PC-3 (cell line): ENCODE measurements around the gene NUPR1. TPM values are rescaled to one million over a fixed set of nuclear protein-coding genes. Genes with fewer than 3 reads are reported as not detected.

Source experiments
- ATAC-seq: fragments of 200-7000 bp; cut with Tn5 transposase; 2 replicates; pipeline ENCODE4 v1.9.1; 2020; ENCODE audit warnings: mild to moderate bottlenecking, moderate library complexity
- BruUV-seq: library from RNA; stranded (reverse); fragments of 400-500 nt; replicated peaks from 2 replicates; lab custom pipeline; 2021; lab: Mats Ljungman, UMichigan
- CTCF ChIA-PET: fragments of 300-600 bp; sonication (Branson Sonifier 250); formaldehyde crosslinking; loops from one replicate; lab custom pipeline; 2022; ENCODE audit warnings: antibody characterized with exemption; lab: Charles Lee
- POLR2A ChIA-PET: fragments of 300-600 bp; sonication (Branson Sonifier 250); formaldehyde crosslinking; loops from one replicate; lab custom pipeline; 2022; ENCODE audit warnings: antibody characterized with exemption; ENCODE audit not compliant: unreplicated experiment; lab: Charles Lee
- DNase-seq: peaks from one replicate; pipeline ENCODE4 v3.0.0-alpha.2; 2015
- H2AFZ ChIP-seq: fragments of 300-600 bp; sonication (generic); 2 replicates; pipeline ENCODE4 v1.6.0; 2016; ENCODE audit warnings: antibody characterized with exemption, low read length
- H3F3A ChIP-seq: fragments of 300-600 bp; sonication (generic); one replicate; pipeline ENCODE4 v1.6.0; 2017; ENCODE audit warnings: antibody characterized with exemption, low read length, control low read depth, mild to moderate bottlenecking; ENCODE audit not compliant: unreplicated experiment
- H3K27ac ChIP-seq: fragments of 300-600 bp; sonication (generic); 2 replicates; pipeline ENCODE4 v1.5.1; 2016; ENCODE audit warnings: mild to moderate bottlenecking, low read length
- H3K27me3 ChIP-seq: fragments of 300-600 bp; sonication (generic); 2 replicates; pipeline ENCODE4 v1.6.1; 2016; ENCODE audit warnings: low read length, mixed read lengths
- H3K36me3 ChIP-seq: fragments of 300-600 bp; sonication (generic); 2 replicates; pipeline ENCODE4 v1.6.1; 2016; ENCODE audit warnings: low read depth, mixed run types, low read length, mixed read lengths
- H3K4me1 ChIP-seq: fragments of 300-600 bp; sonication (generic); 2 replicates; pipeline ENCODE4 v1.5.1; 2016; ENCODE audit warnings: low read length; ENCODE audit not compliant: insufficient read depth
- H3K4me2 ChIP-seq: fragments of 300-600 bp; sonication (generic); 2 replicates; pipeline ENCODE4 v1.6.0; 2016; ENCODE audit warnings: low read length
- H3K4me3 ChIP-seq: fragments of 300-600 bp; sonication (generic); 2 replicates; pipeline ENCODE4 v1.5.1; 2016; ENCODE audit warnings: mild to moderate bottlenecking, low read length, mixed read lengths
- H3K79me2 ChIP-seq: fragments of 300-600 bp; sonication (generic); 2 replicates; pipeline ENCODE4 v1.6.1; 2017; ENCODE audit warnings: low read length, mixed read lengths
- H3K9ac ChIP-seq: fragments of 300-600 bp; sonication (generic); 2 replicates; pipeline ENCODE4 v1.6.0; 2016; ENCODE audit warnings: mild to moderate bottlenecking, low read length
- H3K9me2 ChIP-seq: fragments of 300-600 bp; sonication (generic); replicated peaks from 2 replicates; pipeline ENCODE4 v1.6.1; 2016; ENCODE audit warnings: mixed run types, low read length, mixed read lengths
- H3K9me3 ChIP-seq: fragments of 300-600 bp; sonication (generic); 2 replicates; pipeline ENCODE4 v1.6.1; 2016; ENCODE audit warnings: low read length, mixed read lengths
- H4K20me1 ChIP-seq: fragments of 300-600 bp; sonication (generic); 2 replicates; pipeline ENCODE4 v1.6.1; 2016; ENCODE audit warnings: low read length, mixed read lengths
- EZH2 ChIP-seq: fragments of 300-600 bp; sonication (generic); IDR thresholded peaks from one replicate; pipeline ENCODE4 v1.6.1; 2017; ENCODE audit warnings: antibody characterized with exemption, mild to moderate bottlenecking, low read length; ENCODE audit not compliant: unreplicated experiment
- EZH2phosphoT487 ChIP-seq: fragments of 300-600 bp; sonication (generic); IDR thresholded peaks from 2 replicates; pipeline ENCODE4 v1.6.1; 2018; ENCODE audit warnings: mild to moderate bottlenecking, antibody characterized with exemption, low read length, borderline replicate concordance
- intact Hi-C: fragments of 100-400 bp; cut with micrococcal nuclease; formaldehyde crosslinking; loops from 2 replicates; pipeline ENCODE4 v1.9.0; 2023
- total RNA-seq: library from RNA; depleted of rRNA; stranded (reverse); fragments of >200 nt; gene quantifications from 2 replicates; pipeline ENCODE4 v1.2.3, GENCODE V29; 2014
- TF ChIP-seq, protein P1 (sequence below): fragments of 300-600 bp; sonication (generic); conservative IDR thresholded peaks from 2 replicates; pipeline ENCODE4 v1.5.1; 2017; ENCODE audit warnings: antibody characterized with exemption, low read depth, mild to moderate bottlenecking, low read length

The NUPR1 gene
- total RNA-seq, 1 experiment from 2014 or later: 16.5 TPM

- BruUV-seq: no TSS peak
- intact Hi-C loops: no loop called here
- no peaks in the 10 kb centered on the region for H3F3A ChIP-seq
- ChIA-PET CTCF (no interaction called here), POLR2A (no interaction called here)
- H3K36me3 ChIP-seq: no peaks in the 10 kb centered on the region
- H3K9me3 ChIP-seq: no peaks in the 10 kb centered on the region
- peaks cover 3% of the 10 kb centered on the region; the same call in 1 of the 2 replicates for H3K4me1 ChIP-seq
- TF ChIP-seq EZH2phosphoT487: no peak
- TF ChIP-seq EZH2: no peak
- TF ChIP-seq, protein P1, sequence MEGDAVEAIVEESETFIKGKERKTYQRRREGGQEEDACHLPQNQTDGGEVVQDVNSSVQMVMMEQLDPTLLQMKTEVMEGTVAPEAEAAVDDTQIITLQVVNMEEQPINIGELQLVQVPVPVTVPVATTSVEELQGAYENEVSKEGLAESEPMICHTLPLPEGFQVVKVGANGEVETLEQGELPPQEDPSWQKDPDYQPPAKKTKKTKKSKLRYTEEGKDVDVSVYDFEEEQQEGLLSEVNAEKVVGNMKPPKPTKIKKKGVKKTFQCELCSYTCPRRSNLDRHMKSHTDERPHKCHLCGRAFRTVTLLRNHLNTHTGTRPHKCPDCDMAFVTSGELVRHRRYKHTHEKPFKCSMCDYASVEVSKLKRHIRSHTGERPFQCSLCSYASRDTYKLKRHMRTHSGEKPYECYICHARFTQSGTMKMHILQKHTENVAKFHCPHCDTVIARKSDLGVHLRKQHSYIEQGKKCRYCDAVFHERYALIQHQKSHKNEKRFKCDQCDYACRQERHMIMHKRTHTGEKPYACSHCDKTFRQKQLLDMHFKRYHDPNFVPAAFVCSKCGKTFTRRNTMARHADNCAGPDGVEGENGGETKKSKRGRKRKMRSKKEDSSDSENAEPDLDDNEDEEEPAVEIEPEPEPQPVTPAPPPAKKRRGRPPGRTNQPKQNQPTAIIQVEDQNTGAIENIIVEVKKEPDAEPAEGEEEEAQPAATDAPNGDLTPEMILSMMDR: no peak
- no peak for DNase-seq
- no peak overlapping the region for H3K9ac ChIP-seq
- H3K27me3 ChIP-seq: no peaks in the 10 kb centered on the region
- ATAC-seq: no peak
- H2AFZ ChIP-seq: no peak overlapping the region
- no peaks in the 10 kb centered on the region for H3K79me2 ChIP-seq
- H3K27ac ChIP-seq: no peak overlapping the region
- no peak overlapping the region for H3K4me3 ChIP-seq
- H4K20me1 ChIP-seq: no peaks in the 10 kb centered on the region
- no peak overlapping the region for H3K4me2 ChIP-seq
- no peaks in the 10 kb centered on the region for H3K9me2 ChIP-seq
These were observed 35.3 kb upstream of the NUPR1 start for GRCh38 chr16:28573738-28574718.

DNA sequence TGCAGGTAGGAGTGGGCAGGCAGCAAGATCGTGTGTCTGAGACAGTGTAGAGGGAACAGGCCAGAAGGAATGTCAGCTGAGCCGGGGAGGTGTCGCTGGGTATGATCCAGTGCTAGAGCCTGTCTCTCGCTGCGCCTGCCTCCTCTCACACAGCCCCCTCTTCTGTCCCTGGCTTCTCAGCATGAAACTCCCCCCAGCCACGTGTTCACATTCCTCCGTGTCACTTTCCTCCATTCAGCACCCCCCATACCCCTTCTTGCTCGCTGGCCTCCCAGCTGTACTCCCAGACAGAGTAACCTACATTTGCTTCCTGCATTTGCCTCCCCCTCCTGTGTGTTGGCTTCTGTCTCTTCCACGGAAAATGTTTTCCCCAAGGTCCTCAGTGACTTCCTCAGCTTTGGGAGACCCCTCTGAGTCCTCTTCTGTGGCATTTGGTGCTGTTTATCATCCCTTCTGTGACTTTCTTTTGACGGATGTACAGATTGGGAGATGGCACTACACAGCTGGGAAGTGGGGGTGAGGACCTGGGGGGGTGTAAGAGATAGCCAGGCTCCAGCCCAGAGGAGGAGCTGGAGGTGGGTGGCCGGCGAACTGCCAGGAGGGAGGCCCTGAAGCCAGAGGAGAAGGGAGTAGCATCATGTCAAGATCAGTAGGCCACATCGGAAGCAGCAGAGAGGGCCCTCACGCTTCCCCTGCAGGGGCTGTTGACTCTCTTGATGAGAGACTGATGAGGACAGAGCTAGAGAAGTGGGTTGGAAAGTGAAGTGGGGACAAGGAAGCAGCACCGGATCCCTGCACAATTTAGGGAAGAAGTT is 34.1 kb upstream of the NUPR1 start:
- Histone ChIP-seq H3K4me2 (no peak overlapping the region), H3K4me3 (no peak overlapping the region), H3K4me1 (peaks cover 3% of the 10 kb centered on the region; the same call in 1 of the 2 replicates), H2AFZ (no peak overlapping the region), H3K27me3 (no peaks in the 10 kb centered on the region), H3F3A (no peaks in the 10 kb centered on the region), H3K27ac (no peak overlapping the region), H3K36me3 (no peaks in the 10 kb centered on the region), H3K9me2 (no peaks in the 10 kb centered on the region), H3K79me2 (no peaks in the 10 kb centered on the region), H4K20me1 (no peaks in the 10 kb centered on the region), H3K9me3 (no peaks in the 10 kb centered on the region), H3K9ac (no peak overlapping the region)
- CTCF ChIA-PET: no interaction called here
- no peak for DNase-seq
- no TSS peak for BruUV-seq
- POLR2A ChIA-PET: no interaction called here
- intact Hi-C loops: no loop called here
- TF ChIP-seq EZH2 (no peak), EZH2phosphoT487 (no peak)
- TF ChIP-seq, protein P1: no peak
- no peak for ATAC-seq
